Testis (tissue), 2 donors: ENCODE data around the gene TCF4.

Experiments
- POLR2A ChIP-seq: fragments of 450-650 bp; IDR thresholded peaks from one replicate; pipeline ENCODE4 v1.6.1; 2017; ENCODE audit warnings: antibody characterized with exemption, mild to moderate bottlenecking, moderate library complexity
- TF ChIP-seq, protein P1 (sequence below), 3 experiments: fragments of 450-650 bp in 2 of 3; fragments of 200-600 bp in 1 of 3; sonication (generic) in 1 of 3; IDR thresholded peaks; one replicate each; pipeline ENCODE4 v1.5.1; 2016 to 2019; ENCODE audit warnings: antibody characterized with exemption in 3 of 3, mild to moderate bottlenecking in 2 of 3, moderate library complexity in 1 of 3

DNA sequence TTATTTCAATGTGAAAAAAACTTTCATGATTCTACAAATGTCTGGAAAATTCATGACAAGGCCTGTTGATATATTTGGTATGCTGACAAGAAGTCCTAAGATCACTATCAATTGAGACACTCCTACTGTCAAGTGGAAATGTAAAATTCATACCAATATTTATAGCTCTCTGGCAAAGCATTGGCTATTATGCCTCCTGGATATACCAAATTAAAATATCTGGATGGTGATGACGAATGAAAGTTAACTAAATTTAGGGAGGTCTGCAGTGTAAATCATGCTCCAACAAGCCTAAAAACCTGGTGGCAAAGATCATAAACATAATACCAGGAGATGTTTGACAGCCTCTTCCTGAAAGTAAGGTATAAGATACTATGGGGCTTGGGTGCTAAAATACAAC lies 41.1 kb upstream of the TCF4 start:
- TF ChIP-seq, protein P1, sequence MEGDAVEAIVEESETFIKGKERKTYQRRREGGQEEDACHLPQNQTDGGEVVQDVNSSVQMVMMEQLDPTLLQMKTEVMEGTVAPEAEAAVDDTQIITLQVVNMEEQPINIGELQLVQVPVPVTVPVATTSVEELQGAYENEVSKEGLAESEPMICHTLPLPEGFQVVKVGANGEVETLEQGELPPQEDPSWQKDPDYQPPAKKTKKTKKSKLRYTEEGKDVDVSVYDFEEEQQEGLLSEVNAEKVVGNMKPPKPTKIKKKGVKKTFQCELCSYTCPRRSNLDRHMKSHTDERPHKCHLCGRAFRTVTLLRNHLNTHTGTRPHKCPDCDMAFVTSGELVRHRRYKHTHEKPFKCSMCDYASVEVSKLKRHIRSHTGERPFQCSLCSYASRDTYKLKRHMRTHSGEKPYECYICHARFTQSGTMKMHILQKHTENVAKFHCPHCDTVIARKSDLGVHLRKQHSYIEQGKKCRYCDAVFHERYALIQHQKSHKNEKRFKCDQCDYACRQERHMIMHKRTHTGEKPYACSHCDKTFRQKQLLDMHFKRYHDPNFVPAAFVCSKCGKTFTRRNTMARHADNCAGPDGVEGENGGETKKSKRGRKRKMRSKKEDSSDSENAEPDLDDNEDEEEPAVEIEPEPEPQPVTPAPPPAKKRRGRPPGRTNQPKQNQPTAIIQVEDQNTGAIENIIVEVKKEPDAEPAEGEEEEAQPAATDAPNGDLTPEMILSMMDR (IDR thresholded peaks at IDR 0.05), result no peak
- TF ChIP-seq POLR2A, result no peak
